A549 (cell line): Measurements from ENCODE around the gene ASIP.

Source experiments
- BHLHE40 ChIP-seq: IDR thresholded peaks from 2 replicates; pipeline ENCODE4 v1.6.1; 2012; ENCODE audit warnings: low read depth, low read length, inconsistent platforms
- CTCF ChIP-seq: fragments of >200 bp; sonication (Bioruptor Twin); formaldehyde crosslinking; IDR thresholded peaks from 3 replicates; pipeline ENCODE4 v1.5.1; 2016
- ELK1 ChIP-seq: fragments of 150-350 bp; IDR thresholded peaks from 2 replicates; pipeline ENCODE4 v1.6.1; 2014; ENCODE audit warnings: low read depth, mild to moderate bottlenecking, low read length
- MAX ChIP-seq: IDR thresholded peaks from 2 replicates; pipeline ENCODE4 v1.6.1; 2012
- MAZ ChIP-seq: fragments of 150-350 bp; IDR thresholded peaks from 2 replicates; pipeline ENCODE4 v1.6.1; 2014; ENCODE audit warnings: antibody characterized with exemption, low read depth, low read length, borderline replicate concordance
- POLR2A ChIP-seq: IDR thresholded peaks from 2 replicates; pipeline ENCODE4 v1.6.1; 2012; ENCODE audit warnings: mild to moderate bottlenecking, low read length
- RFX5 ChIP-seq: fragments of 450-650 bp; IDR thresholded peaks from 2 replicates; pipeline ENCODE4 v1.7.1; 2014; ENCODE audit warnings: antibody characterized with exemption, mild to moderate bottlenecking, moderate library complexity

- TF ChIP-seq BHLHE40 (no peak), MAZ (no peak), CTCF (no peak), MAX (no peak), POLR2A (no peak), RFX5 (no peak), ELK1 (no peak)
Measured at GRCh38 chr20:34254979-34255378, 13.8 kb downstream of the ASIP start.
